ENCODE results near the gene LARGE1.

DNA sequence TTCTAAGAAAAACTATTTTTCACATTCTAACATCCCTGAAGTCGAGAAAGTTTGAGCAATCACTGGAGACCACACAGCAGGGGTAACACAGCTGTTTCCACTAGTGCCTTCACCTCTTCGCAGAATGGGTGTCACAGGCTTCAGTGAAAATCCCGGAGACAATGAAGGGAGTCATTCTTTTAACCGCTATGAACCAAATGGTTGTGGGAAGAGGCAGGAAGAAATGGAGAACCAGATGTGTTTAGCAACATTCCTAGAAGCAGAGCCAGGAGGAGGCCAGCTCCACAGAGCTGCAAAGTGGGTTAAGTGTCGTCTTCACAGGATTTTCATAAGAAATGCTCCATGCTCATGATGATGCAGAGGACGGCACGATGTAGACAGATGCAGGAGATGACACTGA lies 221.1 kb downstream of the LARGE1 start:
- TF ChIP-seq EZH2phosphoT487 (IDR thresholded peaks at IDR 0.05; ENCODE audit: insufficient read depth, low read depth) (no peak), EZH2 (IDR thresholded peaks at IDR 0.05; ENCODE audit: insufficient read depth, poor library complexity, severe bottlenecking) (no peak)

Data from GM23248 (cell line).